ENCODE measurements around the gene CORO6.

CORO6 gene

DNA sequence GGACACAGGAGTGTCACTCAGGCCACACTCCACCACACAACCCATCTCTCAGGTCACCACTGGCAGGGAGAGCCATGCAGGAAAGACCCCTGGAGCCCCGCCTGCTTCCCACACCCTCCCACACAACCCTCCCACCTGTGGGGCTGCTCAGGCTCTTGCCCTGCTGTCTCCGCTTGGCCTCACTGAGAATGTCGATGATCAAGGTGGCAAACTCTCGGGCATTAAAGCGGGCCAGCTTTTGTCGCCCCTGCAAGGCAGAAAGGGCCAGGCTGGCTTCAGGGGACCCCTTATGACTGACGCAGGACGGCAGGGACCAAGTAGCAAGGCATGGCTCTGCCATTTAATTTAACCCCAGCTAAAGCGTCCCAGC lies 45.7 kb downstream of the CORO6 start:
- TF ChIP-seq SIN3A (IDR thresholded peaks at IDR 0.05; ENCODE audit: borderline replicate concordance, insufficient read depth, low read length): no peak
- TF ChIP-seq TAF1 (IDR thresholded peaks at IDR 0.05; ENCODE audit: borderline replicate concordance, insufficient read depth, low read length): no peak
- TF ChIP-seq FOXP2 (optimal IDR thresholded peaks at IDR 0.05; ENCODE audit: borderline replicate concordance, extremely low read depth, extremely low read length, insufficient read depth): no peak
- no peak for TF ChIP-seq POLR2AphosphoS5 (IDR thresholded peaks at IDR 0.05; ENCODE audit: low read depth, low read length)
- TF ChIP-seq, protein P1, sequence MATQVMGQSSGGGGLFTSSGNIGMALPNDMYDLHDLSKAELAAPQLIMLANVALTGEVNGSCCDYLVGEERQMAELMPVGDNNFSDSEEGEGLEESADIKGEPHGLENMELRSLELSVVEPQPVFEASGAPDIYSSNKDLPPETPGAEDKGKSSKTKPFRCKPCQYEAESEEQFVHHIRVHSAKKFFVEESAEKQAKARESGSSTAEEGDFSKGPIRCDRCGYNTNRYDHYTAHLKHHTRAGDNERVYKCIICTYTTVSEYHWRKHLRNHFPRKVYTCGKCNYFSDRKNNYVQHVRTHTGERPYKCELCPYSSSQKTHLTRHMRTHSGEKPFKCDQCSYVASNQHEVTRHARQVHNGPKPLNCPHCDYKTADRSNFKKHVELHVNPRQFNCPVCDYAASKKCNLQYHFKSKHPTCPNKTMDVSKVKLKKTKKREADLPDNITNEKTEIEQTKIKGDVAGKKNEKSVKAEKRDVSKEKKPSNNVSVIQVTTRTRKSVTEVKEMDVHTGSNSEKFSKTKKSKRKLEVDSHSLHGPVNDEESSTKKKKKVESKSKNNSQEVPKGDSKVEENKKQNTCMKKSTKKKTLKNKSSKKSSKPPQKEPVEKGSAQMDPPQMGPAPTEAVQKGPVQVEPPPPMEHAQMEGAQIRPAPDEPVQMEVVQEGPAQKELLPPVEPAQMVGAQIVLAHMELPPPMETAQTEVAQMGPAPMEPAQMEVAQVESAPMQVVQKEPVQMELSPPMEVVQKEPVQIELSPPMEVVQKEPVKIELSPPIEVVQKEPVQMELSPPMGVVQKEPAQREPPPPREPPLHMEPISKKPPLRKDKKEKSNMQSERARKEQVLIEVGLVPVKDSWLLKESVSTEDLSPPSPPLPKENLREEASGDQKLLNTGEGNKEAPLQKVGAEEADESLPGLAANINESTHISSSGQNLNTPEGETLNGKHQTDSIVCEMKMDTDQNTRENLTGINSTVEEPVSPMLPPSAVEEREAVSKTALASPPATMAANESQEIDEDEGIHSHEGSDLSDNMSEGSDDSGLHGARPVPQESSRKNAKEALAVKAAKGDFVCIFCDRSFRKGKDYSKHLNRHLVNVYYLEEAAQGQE (IDR thresholded peaks at IDR 0.05; ENCODE audit: insufficient read depth in 1 of 2, low read depth in 2 of 2, low read length in 2 of 2): no peak

GRCh38 chr17:29576214-29577000 lies 46.3 kb downstream of the CORO6 start:
- TF ChIP-seq FOXP2 (optimal IDR thresholded peaks at IDR 0.05; ENCODE audit: borderline replicate concordance, extremely low read depth, extremely low read length, insufficient read depth) (no peak), POLR2AphosphoS5 (IDR thresholded peaks at IDR 0.05; ENCODE audit: low read depth, low read length) (no peak), SIN3A (IDR thresholded peaks at IDR 0.05; ENCODE audit: borderline replicate concordance, insufficient read depth, low read length) (no peak), TAF1 (IDR thresholded peaks at IDR 0.05; ENCODE audit: borderline replicate concordance, insufficient read depth, low read length) (no peak)
- TF ChIP-seq, protein P1 (IDR thresholded peaks at IDR 0.05; ENCODE audit: insufficient read depth in 1 of 2, low read depth in 2 of 2, low read length in 2 of 2): no peak

- TF ChIP-seq FOXP2 (optimal IDR thresholded peaks at IDR 0.05; ENCODE audit: borderline replicate concordance, extremely low read depth, extremely low read length, insufficient read depth): no peak
- TF ChIP-seq SIN3A (IDR thresholded peaks at IDR 0.05; ENCODE audit: borderline replicate concordance, insufficient read depth, low read length): no peak
- no peak for TF ChIP-seq TAF1 (IDR thresholded peaks at IDR 0.05; ENCODE audit: borderline replicate concordance, insufficient read depth, low read length)
- TF ChIP-seq, protein P1 (IDR thresholded peaks at IDR 0.05; ENCODE audit: insufficient read depth in 1 of 2, low read depth in 2 of 2, low read length in 2 of 2): no peak
- no peak for TF ChIP-seq POLR2AphosphoS5 (IDR thresholded peaks at IDR 0.05; ENCODE audit: low read depth, low read length)
Measured at GRCh38 chr17:29575511-29576213, 47.0 kb downstream of the CORO6 start.

DNA sequence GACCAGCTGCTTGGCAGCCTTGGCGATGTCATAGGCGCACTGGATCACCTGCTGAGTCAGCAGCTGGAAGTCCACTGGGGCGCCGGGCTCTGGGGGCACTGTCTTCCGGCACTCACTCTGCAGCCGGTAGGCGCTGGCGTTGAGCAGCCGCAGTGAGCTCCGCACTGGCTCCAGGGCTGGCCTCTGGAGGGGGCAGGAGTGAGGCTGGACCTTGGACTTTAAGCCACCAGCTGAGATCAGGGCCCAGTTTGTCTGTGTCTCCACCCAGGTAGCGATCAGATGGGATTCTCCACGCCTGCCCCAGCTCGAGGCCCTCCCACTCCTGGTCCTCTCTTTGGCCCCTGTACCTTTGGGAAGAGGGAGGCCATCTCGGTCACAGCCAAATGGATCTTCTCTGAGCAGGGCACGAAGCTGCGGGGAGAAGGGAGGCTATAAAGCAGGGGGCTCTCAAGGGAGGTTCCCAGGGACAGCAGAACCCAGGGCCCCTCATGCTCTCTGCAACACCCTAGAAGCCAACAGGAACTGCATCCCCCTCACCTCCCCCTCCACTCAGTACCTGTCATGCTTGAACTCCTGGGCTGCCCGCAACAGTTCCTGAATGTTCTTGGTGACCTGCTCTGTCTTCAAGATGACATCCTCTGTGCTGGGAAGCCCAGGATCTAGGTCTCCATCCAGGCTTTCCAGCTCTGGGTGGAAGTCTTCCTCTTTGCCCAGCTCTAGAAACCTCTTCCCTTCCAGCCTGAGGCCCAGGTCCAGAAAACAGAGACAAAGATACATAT lies 47.8 kb downstream of the CORO6 start:
- no peak for TF ChIP-seq TAF1 (IDR thresholded peaks at IDR 0.05; ENCODE audit: borderline replicate concordance, insufficient read depth, low read length)
- TF ChIP-seq, protein P1 (IDR thresholded peaks at IDR 0.05; ENCODE audit: insufficient read depth in 1 of 2, low read depth in 2 of 2, low read length in 2 of 2): no peak
- TF ChIP-seq POLR2AphosphoS5 (IDR thresholded peaks at IDR 0.05; ENCODE audit: low read depth, low read length): no peak
- TF ChIP-seq FOXP2 (optimal IDR thresholded peaks at IDR 0.05; ENCODE audit: borderline replicate concordance, extremely low read depth, extremely low read length, insufficient read depth): no peak
- no peak for TF ChIP-seq SIN3A (IDR thresholded peaks at IDR 0.05; ENCODE audit: borderline replicate concordance, insufficient read depth, low read length)
